GM21619 (cell line): ENCODE measurements around the gene C1QTNF4.
"Not testable (repeated sequence)": the region's sequence is repeated elsewhere in the genome, so short reads cannot be mapped to it uniquely, and the experiment has no call there.

Source experiments
- ATAC-seq: cut with Tn5 transposase; IDR thresholded peaks from one replicate; pipeline ENCODE4 v1.9.1; 2021; ENCODE audit not compliant: unreplicated experiment

C1QTNF4 gene

DNA sequence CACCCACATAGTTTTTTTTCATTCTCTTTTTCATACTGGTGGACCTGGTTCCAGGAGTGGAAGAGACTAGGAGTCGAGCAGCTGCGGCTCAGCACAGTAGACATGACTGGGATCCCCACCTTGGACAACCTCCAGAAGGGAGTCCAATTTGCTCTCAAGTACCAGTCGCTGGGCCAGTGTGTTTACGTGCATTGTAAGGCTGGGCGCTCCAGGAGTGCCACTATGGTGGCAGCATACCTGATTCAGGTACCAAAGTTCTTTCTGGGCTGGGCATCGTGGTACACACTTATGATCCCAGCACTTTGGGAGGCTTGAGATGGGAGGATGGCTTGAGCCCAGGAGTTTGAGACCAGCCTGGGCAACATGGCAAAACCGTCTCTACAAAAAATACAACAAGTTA is 24.6 kb downstream of the C1QTNF4 start:
- ATAC-seq, result no peak

DNA sequence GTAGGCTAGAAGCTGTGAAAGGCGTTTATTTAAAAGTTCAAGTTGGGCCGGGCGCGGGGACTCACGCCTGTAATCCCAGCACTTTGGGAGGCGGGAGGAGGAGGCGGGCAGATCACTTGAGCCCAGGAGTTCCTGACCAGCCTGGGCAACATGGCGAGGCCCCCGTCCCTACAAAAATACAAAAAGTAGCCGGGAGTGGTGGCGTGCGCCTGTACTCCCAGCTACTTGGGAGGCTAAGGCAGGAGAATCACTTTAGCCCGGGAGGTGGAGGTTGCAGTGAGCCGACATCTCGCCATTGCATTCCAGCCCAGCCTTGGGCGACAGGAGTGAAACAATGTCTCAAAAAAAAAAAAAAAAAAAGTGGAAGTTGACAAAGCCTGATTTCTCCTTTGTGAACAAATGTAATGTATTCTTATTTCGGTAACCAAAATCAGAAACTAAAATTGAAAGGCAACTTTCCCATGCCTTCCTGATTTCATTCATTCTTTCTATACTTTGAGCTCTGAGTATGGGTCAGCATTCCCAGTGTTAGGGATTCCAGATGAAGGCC is 28.0 kb downstream of the C1QTNF4 start:
- ATAC-seq, result no peak

GRCh38 chr11:47565340-47566148 is 28.7 kb downstream of the C1QTNF4 start, which contains the start of gene PTPMT1:
PTPMT1 (plus strand) TSS chr11:47565599; CDS start chr11:47565623, 24 bp downstream.
- peak; percentile 95 for ATAC-seq

DNA sequence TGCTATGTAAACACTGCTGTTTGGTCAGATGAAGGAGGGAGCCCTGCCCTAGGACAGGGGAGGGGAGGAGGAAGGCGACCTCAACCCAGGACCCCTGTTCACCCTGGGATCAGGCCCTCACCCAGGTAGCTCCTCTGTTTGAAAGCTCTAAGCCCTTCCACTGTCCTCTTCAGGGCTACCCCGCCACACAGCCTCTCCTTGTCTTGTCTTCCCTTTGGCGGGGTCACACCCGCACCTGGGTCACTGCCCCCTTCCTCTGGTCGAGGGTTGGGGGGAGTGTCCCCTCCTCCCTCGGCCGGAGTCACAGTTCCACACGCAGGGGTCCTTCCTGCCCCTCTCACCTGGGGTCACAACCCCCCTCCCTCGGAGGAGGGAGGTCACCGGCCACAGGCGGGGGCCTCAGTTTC is 29.3 kb downstream of the C1QTNF4 start:
- ATAC-seq, result no peak

DNA sequence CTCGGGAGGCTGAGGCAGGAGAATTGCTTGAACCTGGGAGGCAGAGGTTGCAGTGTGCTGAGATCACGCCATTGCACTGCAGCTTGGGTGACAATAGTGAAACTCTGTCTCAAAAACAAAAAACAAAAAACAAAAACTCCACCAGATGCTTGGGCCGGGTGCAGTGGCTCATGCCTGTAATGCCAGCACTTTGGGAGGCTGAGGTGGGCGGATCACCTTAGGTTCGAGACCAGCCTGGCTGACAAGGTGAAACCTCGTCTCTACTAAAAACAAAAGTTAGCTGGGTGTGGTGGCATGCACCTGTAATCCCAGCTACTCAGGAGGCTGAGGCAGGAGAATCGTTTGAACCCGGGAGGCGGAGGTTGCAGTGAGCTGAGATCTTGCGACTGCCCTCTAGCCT is 29.8 kb downstream of the C1QTNF4 start:
- not testable (repeated sequence) for ATAC-seq

GRCh38 chr11:47562393-47562792 is 31.8 kb downstream of the C1QTNF4 start:
- not testable (repeated sequence) for ATAC-seq

GRCh38 chr11:47560426-47560825 is 33.8 kb downstream of the C1QTNF4 start:
- no peak for ATAC-seq

DNA sequence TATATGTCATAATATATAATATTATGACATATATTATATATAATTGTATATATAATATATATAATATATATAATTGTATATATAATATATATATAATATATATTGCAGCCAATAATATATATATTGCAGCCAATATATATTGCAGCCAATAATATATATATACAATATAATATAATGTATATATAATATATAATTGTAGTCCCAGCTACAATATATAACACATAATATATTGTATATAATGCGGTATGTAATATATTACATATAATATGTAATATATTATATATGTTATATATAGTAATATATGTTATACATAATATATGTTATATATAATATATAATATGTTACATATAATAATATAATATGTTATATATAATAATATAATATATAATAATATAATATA is 35.5 kb downstream of the C1QTNF4 start:
- no peak for ATAC-seq

DNA sequence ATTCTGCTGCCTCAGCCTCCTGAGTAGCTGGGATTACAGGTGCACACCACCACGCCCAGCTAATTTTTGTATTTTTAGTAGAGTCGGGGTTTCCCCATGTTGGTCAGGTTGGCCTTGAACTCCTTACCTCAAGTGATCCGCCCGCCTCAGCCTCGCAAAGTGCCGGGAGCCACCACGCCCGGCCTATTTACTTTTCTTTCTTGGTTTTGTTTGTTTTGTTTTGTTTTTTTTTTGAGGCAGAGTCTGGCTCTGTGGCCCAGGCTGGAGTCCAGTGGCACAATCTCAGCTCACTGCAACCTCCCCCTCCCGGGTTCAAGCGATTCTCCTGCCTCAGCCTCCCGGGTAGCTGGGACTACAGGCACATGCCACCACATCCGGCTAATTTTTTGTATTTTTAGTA is 37.2 kb downstream of the C1QTNF4 start:
- not testable (repeated sequence) for ATAC-seq

GRCh38 chr11:47553406-47553743 is 40.8 kb downstream of the C1QTNF4 start:
- peak; percentile 22 for ATAC-seq

GRCh38 chr11:47552566-47553405 is 41.4 kb downstream of the C1QTNF4 start, which contains the start of gene CELF1:
CELF1 (minus strand) TSS chr11:47553132; CDS start chr11:47499523, 53,609 bp downstream.
- ATAC-seq, result peak; percentile 85

DNA sequence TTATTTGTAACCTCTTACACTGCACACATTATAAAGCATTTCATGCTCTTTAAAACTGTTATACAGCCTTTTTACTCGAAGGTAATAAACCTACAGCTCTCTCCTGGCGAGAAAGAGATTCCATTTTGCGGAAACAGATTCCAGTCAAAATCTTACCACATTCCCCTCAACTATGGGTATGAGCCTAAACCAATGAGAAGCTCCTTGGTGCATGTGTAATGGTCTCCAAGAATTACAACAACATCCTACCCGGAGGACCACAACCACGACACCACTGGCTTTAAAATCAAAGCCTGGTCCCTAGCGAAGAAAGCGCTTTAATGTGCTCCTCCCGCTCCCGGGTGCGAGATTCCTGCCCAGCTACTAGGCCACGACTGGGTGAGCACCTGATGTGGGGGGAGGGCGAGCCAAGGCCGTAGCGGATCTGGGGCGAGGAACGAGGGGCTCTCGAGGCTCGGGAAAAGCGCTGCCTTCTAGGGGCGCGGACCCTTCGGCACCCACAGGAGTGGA is 42.1 kb downstream of the C1QTNF4 start:
- peak; percentile 4 for ATAC-seq

DNA sequence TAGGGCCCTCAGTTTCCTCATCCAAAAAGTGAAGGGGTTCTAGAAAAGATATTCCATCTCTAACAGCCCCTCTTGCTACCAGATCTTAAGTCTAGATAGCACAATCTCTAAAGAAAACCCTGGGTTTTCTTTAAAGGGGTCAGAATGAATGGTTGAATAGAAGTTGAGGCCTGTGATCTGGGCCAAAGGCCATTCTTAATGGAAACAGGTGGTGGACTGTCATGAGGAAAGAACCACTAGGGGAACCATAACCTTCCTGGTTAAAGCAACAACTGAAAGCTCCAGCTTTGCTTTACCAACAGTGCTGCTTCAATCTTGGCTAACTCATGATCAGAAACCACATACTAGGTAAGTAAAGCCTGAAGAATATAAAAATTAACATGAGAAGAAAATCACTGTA is 43.1 kb downstream of the C1QTNF4 start:
- ATAC-seq, result no peak

DNA sequence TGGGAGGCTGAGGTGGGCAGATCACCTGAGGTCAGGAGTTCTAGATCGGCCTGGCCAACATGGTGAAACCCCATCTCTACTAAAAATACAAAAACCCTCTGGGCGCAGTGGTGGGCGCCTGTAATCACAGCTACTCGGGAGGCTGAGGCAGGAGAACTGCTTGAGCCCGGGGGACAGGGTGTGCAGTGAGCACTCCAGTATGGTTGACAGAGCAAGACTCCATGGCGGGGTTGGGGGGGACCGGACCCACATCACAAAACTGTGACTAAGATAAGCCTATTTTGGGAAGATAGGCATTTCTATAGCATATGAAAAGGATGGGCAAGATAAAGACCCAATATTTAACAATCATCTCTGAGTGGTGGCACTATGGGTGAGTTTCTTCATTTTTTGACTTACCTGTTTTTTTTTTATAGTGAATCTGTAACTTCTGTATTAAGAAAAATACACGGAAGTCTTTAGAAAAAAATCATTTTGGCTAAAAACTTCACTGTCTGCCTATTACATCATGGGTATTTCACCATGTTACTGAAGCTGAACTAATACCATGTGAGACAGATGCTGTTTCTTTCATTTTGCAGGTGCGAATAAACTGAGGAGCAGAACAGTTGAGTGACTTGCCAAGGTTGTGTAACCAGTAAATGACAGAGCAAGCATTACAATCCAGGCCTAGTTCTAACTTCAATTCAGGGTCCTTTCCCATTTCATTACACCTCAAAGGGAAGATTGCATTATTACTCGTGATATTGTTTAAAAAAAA is 43.7 kb downstream of the C1QTNF4 start:
- ATAC-seq, result no peak

- not testable (repeated sequence) for ATAC-seq
Observed at GRCh38 chr11:47546274-47546673, 47.9 kb downstream of the C1QTNF4 start.

- ATAC-seq, result no peak
Observed at GRCh38 chr11:47545298-47545697, 48.9 kb downstream of the C1QTNF4 start.

DNA sequence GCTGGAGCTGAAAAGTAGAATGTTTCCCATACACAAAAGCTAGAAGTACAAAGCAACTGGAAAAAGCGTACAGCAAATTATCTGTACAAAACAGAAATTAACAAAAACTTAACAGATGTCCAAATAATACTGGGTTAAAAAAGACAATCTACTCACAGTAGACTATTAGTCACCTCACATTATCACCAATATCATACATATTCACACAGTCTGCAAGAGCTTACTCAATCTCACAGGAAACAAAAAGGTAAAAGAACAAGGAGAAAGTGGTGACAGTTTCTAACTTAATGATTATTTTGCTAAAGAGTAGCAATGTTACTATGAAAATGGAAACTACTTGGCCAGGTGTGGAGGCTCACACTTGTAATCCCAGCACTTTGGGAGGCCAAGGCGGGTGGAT is 53.1 kb downstream of the C1QTNF4 start:
- no peak for ATAC-seq

DNA sequence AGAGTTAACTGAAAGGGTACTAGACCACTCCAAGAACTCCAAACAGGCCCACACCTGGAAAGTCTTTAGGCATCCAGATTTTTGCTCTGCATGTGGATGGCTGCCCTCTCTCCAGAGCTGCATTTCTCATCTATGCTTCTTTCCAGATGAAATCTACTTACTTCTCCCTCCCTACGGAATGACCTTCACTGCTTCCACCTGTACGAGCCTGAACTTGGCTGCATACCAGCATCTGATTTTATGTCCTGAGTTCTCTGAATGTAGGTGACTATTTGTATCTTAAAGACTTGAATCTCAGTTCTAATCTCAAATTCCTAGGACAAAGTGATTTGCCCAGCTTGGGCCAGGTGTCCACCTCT is 54.6 kb downstream of the C1QTNF4 start:
- ATAC-seq, result no peak
